Omental fat pad (tissue), 4 donors: Measurements from ENCODE around the gene NTN1. TPM values are rescaled to one million over a fixed set of nuclear protein-coding genes. Genes with fewer than 3 reads are reported as not detected.
A peak's percentile ranks its signal among the peaks of the same experiment; 100 is the strongest.
"Not testable (repeated sequence)": the region's sequence is repeated elsewhere in the genome, so short reads cannot be mapped to it uniquely, and the experiment has no call there.

Experiments
- ATAC-seq: fragments of 150-250 bp; one replicate; pipeline ENCODE4 v1.9.1; 2016; ENCODE audit warnings: mild to moderate bottlenecking, moderate library complexity; ENCODE audit not compliant: low FRiP score
- DNase-seq: peaks from one replicate; pipeline ENCODE4 v3.0.0-alpha.2; 2019; ENCODE audit warnings: low spot score
- total RNA-seq, 4 donors: library from RNA; depleted of rRNA; stranded (reverse); fragments of >200 nt; gene quantifications; one replicate each; pipeline ENCODE4 v1.1.0, GENCODE V29; 2016
- TF ChIP-seq, protein P1 (sequence below), 3 donors: fragments of 450-650 bp; IDR thresholded peaks; one replicate each; pipeline ENCODE4 v1.5.1; 2016 to 2017; ENCODE audit warnings: antibody characterized with exemption in 3 of 3, mild to moderate bottlenecking in 3 of 3, moderate library complexity in 2 of 3

Gene NTN1
- total RNA-seq, 4 donors from 2014 or later = 0.69 to 7.3 (median 2.5) TPM

DNA sequence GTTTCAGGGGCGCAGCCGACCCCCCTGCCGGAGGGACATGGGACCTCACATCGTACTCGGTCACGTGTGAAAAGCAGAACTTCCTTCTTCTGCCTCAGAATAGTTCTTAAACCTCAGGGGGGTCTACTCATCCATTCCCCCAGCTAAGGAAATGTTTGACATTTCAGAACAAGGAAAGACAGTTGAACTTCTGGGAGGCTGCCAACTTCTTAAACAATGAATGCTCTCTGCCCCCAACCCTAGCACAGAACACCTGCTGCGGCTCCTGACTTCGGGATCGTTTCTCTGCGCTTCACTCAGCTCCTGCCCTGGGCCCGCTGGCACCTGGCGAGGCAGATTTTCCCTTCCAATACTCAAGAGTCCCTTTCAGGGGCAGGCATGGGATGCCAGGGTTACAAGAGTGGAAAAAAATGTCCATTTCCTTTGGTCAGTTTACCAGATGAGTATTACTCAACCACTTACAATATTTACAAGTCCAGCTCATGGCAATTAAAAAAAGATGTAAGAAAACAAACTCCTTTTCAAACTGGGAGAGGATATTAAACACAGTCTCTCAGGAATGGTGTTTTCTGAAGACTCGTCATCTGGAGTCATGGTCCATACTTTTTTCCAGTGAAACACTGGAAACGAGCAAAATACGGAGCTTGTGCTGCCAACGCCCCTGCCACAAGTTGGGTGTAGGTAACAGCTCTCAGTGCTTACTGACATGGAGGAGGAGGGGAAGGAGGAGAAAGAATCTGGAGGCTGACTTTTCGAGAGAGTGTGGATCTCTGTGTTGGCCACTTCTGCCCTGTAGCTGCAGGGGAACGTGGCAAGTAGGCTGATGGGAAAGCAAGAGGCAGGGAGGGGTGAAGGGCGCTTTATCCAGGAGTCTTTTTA, 235.7 kb downstream of the NTN1 start:
- no peak for DNase-seq
- TF ChIP-seq, protein P1, sequence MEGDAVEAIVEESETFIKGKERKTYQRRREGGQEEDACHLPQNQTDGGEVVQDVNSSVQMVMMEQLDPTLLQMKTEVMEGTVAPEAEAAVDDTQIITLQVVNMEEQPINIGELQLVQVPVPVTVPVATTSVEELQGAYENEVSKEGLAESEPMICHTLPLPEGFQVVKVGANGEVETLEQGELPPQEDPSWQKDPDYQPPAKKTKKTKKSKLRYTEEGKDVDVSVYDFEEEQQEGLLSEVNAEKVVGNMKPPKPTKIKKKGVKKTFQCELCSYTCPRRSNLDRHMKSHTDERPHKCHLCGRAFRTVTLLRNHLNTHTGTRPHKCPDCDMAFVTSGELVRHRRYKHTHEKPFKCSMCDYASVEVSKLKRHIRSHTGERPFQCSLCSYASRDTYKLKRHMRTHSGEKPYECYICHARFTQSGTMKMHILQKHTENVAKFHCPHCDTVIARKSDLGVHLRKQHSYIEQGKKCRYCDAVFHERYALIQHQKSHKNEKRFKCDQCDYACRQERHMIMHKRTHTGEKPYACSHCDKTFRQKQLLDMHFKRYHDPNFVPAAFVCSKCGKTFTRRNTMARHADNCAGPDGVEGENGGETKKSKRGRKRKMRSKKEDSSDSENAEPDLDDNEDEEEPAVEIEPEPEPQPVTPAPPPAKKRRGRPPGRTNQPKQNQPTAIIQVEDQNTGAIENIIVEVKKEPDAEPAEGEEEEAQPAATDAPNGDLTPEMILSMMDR (IDR thresholded peaks at IDR 0.05) = no peak
- ATAC-seq = no peak

DNA sequence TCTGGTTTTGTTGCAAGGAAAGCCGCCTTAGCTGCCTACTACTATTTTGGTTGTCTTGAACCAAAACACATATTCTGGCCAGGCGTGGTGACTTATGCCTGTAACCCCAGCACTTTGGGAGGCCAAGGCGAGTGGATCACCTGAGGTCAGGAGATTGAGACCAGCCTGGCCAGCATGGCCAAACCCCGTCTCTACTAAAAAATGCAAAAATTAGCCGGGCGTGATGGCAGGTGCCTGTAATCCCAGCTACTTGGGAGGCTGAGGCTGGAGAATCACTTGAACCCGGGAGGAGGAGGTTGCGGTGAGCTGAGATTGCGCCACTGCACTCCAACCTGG, 236.3 kb downstream of the NTN1 start:
- DNase-seq = not testable (repeated sequence)

DNA sequence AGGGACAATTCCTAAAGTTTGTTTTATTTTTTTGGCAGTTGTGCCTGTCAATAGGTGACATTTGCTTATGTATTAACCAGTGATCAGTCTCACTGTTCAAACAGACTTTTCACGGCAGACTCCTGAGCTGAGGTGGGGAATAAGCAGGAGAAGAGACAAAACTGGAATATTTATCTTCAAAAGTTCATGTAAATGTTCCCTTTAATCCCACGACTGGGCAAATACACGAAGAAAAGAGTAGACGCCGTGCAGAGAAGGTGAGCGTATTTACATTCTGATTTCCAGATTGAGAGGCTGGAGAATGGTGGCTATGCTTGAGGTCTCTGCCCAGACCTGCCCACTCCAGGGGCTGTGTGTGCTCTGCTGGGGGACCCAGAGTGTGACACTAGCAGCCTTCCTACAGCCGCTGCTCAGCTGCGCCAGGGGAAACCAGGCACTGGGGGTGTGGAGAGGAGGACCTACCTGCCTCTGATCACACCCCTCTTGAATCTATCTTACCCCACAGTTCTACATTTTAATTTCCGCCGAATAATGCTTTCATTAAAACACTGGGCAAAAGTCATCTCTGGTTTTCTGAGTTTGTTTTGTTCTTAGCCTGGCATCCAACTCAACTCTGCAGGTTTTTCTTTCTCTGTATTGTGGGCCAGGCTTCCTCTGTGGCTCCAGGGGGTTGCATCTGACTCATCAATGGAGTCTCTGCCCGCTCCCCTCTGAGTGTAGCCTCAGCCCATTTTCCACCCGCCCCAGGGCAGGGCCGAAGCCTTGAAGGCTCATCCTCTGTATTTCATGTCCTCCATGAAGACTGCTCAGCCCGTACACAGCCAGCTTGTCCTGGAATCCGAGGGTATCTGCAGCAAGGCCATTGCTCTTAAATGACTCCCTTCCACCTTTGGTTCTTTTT, 237.1 kb downstream of the NTN1 start:
- no peak for DNase-seq
- TF ChIP-seq, protein P1 (IDR thresholded peaks at IDR 0.05) = no peak
- no peak for ATAC-seq

More for the DNA sequence above, 236.3 kb downstream of the NTN1 start:
- not testable (repeated sequence) for ATAC-seq

DNA sequence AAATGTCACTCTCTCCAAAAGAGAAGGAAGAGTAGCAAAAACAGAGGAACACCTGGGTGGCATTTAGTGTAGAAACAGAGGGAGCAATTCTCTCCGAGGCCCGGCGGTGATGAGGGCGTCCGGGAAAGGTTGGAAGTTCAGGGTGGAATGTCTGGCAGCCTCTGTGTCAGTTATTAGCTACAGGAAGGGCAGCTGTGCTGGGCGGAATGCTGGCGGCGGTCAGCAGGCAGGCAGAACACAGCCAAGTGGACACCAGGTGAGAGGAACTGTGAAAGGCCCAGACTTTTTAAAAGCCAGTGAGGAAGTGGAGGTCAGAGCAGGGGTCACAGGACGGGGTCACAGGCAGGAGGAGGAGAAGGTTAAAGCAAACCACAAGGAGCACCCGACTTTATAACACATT, 238.1 kb downstream of the NTN1 start:
- peak; percentile 35 for ATAC-seq
- no peak for DNase-seq
- TF ChIP-seq, protein P1 (IDR thresholded peaks at IDR 0.05) = no peak

DNA sequence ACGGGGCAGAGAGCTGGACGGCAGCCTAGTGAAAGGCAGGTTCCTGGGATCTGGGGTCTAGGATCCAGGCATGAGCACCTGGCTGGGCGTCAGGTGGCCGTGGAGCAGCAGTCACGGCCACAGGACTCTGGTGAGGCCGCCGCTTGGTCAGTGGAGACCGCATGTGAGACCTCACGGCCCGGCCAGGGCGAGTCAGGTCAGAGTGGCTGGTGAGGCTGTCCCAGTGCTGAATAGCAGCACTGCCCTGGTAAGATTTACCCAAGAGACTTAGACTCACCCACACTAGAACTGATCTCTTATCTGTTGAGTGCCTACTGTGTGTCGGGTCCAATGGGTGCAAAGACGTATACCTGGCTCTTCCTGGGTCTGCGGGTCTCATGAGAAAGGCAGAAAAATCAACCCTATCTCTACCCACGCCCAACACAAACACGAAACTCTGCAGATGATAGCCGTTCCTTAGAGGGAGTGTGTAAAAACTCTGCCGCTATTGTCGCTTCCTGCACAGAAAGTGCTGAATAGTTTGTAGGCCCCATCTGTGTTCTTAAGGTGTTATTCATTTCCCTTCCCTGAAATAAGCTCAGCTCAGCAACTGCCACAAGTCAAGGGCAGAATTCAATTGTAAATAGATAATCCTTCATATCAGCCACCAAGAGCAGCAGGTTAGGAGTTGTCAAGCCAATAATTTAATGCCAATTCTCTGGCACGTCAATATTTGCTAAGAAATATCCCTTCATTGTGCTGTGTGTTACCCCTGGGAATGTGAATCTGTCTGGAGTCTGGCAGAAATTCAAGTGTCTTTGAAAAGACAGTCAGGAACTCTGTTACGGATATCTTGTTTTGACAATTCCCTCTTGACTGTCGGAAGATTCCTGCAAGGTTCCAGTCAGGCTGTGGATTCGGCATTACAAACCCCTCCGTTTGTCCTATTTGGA, 240.0 kb downstream of the NTN1 start:
- DNase-seq = no peak
- no peak for ATAC-seq
- TF ChIP-seq, protein P1 (IDR thresholded peaks at IDR 0.05) = no peak

DNA sequence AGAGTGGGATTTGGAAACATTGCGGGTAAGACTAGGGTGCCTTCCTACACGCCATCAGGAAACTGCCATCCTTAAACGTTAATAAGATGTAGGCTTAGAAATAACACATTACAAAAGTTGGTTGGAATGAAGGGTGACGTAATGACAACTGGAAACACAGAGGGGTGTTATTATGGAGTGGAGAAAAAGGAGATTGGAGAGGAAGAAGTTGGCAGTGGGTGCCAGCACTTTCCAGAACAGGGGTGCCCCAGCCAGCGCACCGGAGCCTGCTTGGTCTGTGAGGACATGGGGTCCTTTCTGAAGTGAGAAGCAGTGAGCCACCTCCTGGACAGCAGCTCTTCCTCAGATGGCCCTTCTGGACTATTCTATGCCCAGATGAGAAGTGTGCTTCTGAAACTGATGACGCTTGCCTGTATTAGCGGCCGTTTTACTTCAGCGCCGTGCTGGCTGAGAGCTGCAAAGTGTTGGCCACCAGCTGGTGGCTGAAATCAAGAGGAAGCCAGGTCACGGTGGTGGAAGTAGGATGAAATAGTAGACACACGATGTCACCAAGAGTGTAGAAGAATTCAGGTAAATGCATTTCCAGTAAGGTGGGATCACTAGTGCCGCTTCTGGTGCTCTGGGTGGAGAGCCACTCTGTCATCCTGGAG, 244.8 kb downstream of the NTN1 start:
- ATAC-seq = no peak
- TF ChIP-seq, protein P1 (IDR thresholded peaks at IDR 0.05) = no peak
- DNase-seq = no peak
